HG02642 (cell line): ENCODE data around the gene C1QA.
"Not testable (repeated sequence)": the region's sequence is repeated elsewhere in the genome, so short reads cannot be mapped to it uniquely, and the experiment has no call there.

Source experiments
- ATAC-seq: cut with Tn5 transposase; IDR thresholded peaks from one replicate; pipeline ENCODE4 v1.9.1; 2021; ENCODE audit warnings: mild to moderate bottlenecking; ENCODE audit not compliant: unreplicated experiment, poor library complexity

C1QA gene

DNA sequence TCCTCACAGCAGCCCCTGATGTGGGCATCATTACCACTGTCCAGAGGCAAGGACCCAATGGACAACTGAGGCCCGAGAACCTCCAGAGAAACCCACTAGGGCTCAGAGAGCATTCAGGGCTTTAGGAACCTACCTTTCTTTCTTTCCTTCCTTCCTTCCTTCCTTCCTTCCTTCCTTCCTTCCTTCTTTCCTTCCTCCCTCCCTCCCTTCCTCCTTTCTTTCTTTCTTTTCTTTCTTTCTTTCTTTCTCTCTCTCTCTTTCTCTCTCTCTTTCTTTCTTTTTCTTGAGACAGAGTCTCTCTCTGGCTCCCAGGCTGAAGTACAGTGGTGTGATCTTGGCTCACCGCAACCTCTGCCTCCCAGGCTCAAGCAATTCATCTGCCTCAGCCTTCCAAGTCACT, 32.4 kb downstream of the C1QA start:
- ATAC-seq = not testable (repeated sequence)

- no peak for ATAC-seq
Observed at GRCh38 chr1:22670352-22670975, 34.0 kb downstream of the C1QA start.

GRCh38 chr1:22671999-22672398, 35.6 kb downstream of the C1QA start:
- no peak for ATAC-seq

DNA sequence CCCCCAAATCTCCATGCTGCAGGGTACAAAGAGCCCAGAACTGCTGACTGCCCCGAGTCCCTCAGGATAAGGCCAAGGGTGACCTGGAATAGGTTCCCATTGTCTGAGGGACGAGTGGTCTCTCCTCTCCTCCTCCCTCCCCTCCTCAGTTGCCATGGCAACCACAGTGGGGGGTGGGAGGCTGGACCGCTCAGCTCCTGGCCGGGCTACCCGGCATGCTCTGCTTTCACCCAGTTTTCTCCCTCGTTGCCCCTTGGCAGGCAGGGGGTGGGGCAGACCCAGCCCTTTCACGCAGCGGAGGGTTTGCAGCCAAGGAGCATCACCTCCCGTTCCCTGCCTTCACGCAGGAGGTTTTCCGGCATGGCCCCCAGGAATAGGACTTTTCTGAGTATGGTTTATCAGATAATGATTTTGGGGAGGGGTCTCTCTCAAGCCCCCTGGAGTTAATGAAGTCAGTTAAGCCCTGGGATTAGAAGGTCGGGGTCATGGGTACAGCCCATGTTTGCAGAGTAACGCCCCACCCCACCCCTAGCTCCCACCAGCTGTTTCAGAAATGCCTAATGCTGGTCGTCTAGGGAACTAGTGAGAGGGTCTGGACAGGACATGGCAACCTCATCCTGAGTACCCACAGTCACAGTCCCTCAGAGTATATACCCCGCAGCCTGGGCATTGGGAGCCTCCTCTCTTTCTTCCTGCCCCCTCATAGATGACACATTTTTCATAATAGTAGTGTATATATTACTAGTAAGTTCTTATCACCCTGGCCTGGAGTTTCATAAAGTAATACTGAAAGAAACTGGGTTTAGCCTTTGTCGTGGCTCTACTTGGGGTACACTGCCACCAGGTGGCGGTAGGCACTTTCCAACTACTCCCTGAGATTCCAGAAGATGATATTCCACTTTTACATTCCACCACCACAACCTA, 37.3 kb downstream of the C1QA start:
- no peak for ATAC-seq

DNA sequence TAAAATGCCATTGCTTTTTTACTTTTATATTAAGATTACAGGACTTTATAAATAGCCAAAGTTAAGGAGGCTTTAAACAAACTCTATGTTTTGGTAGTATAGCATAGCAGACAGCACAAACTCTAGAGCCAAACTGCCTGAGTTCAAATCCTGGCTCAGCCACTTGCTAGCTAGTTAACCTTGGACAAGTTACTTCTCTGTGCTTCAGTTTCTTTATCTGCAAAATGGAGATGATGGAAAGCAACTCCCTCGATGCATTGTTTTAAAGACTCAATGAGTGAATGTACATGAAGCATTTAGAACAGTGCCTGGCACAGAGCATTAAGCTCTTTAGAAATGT, 38.0 kb downstream of the C1QA start:
- no peak for ATAC-seq

DNA sequence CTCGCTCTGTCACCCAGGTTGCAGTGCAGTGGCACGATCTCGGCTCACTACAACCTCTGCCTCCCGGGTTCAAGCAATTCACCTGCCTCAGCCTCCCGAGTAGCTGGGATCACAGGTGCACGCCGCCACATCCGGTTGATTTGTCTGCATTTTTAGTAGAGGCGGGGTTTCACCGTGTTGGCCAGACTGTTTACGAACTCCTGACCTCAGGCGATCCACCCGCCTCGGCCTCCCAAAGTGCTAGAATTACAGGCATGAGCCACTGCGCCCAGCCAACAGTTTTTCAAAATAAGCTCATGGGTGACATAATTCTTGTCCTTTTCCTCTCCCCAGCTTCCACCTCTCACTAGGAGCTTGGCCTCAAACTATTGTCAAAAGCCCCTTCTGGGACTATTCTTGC, 39.7 kb downstream of the C1QA start:
- ATAC-seq = not testable (repeated sequence)

DNA sequence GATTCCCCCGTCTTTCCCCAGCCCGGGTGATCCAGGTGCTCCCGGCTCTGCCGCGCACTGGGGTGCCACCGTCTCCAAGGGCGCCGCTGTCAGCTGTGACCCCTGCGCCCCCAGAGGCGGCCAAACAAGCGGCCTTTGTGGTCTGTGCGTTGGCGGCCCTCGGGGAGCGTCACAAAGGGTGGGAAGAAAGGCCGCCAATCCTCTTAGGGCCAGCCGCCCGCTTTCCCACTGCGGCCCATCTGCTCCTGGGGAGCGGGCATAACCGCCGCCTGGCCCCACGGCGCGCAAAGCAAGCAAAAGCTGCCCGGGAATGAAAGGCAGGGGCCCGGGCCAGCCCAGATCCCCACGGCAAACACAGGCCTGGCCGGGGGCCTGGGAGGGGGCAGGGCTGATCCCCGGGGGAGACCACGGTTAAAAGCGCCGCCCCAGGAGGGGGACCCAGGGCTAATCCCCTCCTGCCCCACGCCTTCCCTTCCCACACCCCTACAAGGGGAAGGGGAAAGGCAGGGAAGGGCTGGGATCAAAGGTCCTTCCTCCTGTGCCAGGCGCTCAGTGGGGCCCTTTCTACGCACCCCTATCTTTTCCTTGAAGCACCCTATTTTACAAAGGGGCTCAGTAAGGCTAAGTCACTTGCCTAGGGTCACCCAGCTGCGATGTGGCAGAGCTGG, 40.6 kb downstream of the C1QA start:
- no peak for ATAC-seq

- no peak for ATAC-seq
Observed at GRCh38 chr1:22677931-22678896, 41.8 kb downstream of the C1QA start.

GRCh38 chr1:22680726-22681125, 44.3 kb downstream of the C1QA start:
- no peak for ATAC-seq

GRCh38 chr1:22681556-22682276, 45.3 kb downstream of the C1QA start:
- ATAC-seq = no peak

DNA sequence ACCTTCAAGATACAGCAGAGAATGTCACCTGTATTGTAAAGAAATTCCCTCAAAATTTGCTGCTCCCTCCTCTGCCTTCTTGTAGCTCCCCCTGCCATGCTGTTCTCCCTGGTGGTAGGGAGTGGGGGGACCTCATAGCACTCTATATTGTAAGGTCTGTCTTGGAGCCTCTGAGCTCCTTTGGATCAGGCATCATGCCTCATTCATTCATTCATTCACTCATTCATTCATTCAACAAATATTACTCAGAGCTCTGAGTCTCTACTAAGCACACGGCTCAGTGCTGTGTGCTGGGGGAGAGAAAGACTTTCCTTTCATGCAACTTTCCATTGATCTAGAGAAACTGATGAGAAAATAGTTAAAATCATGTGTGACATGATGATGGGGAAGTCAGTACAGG, 47.1 kb downstream of the C1QA start:
- ATAC-seq = no peak

GRCh38 chr1:22685591-22686059, 49.2 kb downstream of the C1QA start:
- ATAC-seq = no peak

DNA sequence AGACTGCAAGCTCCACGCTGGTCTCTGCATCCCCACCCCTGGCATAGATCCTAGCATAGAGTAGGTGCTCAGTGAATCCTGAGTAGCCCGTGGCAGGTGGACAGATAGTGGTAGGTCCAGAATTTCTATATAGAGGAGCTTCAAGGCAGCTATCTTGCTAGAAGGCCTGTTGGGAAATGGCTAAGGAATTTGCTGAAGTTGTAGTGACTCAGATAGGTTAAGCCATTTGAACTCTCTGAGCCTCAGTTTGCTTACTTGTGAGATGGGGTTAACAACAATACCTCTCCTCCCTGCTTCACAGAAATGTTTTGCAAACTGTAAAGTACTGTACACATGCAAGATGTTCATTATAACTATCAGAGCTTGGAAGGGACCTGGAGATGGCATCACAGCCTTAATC, 50.8 kb downstream of the C1QA start:
- ATAC-seq = no peak

GRCh38 chr1:22688466-22688865, 52.0 kb downstream of the C1QA start:
- ATAC-seq = no peak
